ENCODE measurements around the gene TECPR2.

DNA sequence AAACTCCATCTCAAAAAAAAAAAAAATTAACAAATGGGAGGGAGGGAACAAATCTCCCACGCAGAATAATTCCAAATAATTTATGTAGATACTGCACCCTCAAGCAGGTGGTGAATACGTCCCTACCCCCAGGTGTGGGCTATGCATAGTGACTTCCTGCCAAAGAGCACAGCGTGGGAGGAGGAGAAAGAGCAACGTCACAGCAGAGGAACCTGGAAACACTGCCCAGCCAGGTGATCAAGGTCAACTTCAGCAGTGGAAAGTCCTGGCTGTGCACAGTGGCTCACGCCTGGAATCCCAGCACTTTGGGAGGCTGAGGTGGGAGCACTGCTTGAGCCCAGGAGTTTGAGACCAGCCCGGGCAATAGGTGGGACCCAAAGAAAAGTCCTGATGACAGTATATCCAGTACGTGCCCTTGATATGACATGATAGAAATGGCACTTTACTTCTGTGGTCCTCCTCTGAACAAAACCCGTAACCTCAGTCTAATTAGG is 9.6 kb upstream of the TECPR2 start:
- TF ChIP-seq EZH2 (IDR thresholded peaks at IDR 0.05; ENCODE audit: low read length) = no peak
- TF ChIP-seq, protein P1, sequence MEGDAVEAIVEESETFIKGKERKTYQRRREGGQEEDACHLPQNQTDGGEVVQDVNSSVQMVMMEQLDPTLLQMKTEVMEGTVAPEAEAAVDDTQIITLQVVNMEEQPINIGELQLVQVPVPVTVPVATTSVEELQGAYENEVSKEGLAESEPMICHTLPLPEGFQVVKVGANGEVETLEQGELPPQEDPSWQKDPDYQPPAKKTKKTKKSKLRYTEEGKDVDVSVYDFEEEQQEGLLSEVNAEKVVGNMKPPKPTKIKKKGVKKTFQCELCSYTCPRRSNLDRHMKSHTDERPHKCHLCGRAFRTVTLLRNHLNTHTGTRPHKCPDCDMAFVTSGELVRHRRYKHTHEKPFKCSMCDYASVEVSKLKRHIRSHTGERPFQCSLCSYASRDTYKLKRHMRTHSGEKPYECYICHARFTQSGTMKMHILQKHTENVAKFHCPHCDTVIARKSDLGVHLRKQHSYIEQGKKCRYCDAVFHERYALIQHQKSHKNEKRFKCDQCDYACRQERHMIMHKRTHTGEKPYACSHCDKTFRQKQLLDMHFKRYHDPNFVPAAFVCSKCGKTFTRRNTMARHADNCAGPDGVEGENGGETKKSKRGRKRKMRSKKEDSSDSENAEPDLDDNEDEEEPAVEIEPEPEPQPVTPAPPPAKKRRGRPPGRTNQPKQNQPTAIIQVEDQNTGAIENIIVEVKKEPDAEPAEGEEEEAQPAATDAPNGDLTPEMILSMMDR (optimal IDR thresholded peaks at IDR 0.05 in 1 of 3, IDR thresholded peaks at IDR 0.05 in 1 of 3, conservative IDR thresholded peaks at IDR 0.05 in 1 of 3; ENCODE audit: extremely low read depth in 1 of 3, insufficient read depth in 2 of 3, low read length in 3 of 3) = no peak
